Peyer's patch (tissue), 4 donors: Measurements from ENCODE around the gene SHISA6.

Experiments
- POLR2A ChIP-seq, 2 donors: fragments of 450-650 bp; IDR thresholded peaks; one replicate each; pipeline ENCODE4 v1.5.1; 2017; ENCODE audit warnings: antibody characterized with exemption in 2 of 2, mild to moderate bottlenecking in 2 of 2, moderate library complexity in 2 of 2
- TF ChIP-seq, protein P1 (sequence below), 6 experiments: fragments of 450-650 bp in 4 of 6; fragments of 200-600 bp in 2 of 6; sonication (generic) in 1 of 6; IDR thresholded peaks; one replicate each; pipeline ENCODE4 v1.5.1; 2017 to 2019; ENCODE audit warnings: antibody characterized with exemption in 6 of 6, mild to moderate bottlenecking in 3 of 6, moderate library complexity in 1 of 6

DNA sequence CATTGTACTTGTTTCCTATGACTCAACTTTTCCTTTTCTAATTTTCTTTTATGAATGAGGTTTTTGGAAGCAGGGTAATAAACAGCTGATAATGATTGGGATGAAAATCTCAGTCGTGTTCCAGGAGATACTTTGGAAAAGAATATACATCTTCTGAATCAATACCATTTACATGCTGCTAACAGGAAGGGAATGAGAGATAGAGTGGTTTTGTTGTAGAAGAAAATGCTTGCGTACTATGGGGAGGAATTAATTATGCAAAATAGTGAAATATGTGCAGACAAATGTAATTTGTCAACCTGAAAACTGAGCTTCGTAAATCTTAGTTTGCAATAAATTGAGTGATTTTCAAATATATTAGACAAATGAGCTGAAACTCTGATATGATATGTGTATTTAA lies 24.0 kb upstream of the SHISA6 start:
- TF ChIP-seq, protein P1, sequence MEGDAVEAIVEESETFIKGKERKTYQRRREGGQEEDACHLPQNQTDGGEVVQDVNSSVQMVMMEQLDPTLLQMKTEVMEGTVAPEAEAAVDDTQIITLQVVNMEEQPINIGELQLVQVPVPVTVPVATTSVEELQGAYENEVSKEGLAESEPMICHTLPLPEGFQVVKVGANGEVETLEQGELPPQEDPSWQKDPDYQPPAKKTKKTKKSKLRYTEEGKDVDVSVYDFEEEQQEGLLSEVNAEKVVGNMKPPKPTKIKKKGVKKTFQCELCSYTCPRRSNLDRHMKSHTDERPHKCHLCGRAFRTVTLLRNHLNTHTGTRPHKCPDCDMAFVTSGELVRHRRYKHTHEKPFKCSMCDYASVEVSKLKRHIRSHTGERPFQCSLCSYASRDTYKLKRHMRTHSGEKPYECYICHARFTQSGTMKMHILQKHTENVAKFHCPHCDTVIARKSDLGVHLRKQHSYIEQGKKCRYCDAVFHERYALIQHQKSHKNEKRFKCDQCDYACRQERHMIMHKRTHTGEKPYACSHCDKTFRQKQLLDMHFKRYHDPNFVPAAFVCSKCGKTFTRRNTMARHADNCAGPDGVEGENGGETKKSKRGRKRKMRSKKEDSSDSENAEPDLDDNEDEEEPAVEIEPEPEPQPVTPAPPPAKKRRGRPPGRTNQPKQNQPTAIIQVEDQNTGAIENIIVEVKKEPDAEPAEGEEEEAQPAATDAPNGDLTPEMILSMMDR (IDR thresholded peaks at IDR 0.05): no peak
- TF ChIP-seq POLR2A (IDR thresholded peaks at IDR 0.05): no peak
